Bladder microvascular endothelial cell (primary cell): ENCODE data around the gene FCRL6. TPM values are rescaled to one million over a fixed set of nuclear protein-coding genes. Genes with fewer than 3 reads are reported as not detected.

ENCODE experiments used
- total RNA-seq: library from RNA; depleted of rRNA; stranded (reverse); fragments of >200 nt; gene quantifications from 2 replicates; pipeline ENCODE4 v1.2.3, GENCODE V29; 2014

The FCRL6 gene, protein sequence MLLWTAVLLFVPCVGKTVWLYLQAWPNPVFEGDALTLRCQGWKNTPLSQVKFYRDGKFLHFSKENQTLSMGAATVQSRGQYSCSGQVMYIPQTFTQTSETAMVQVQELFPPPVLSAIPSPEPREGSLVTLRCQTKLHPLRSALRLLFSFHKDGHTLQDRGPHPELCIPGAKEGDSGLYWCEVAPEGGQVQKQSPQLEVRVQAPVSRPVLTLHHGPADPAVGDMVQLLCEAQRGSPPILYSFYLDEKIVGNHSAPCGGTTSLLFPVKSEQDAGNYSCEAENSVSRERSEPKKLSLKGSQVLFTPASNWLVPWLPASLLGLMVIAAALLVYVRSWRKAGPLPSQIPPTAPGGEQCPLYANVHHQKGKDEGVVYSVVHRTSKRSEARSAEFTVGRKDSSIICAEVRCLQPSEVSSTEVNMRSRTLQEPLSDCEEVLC
- not detected in 2 replicates for total RNA-seq

DNA sequence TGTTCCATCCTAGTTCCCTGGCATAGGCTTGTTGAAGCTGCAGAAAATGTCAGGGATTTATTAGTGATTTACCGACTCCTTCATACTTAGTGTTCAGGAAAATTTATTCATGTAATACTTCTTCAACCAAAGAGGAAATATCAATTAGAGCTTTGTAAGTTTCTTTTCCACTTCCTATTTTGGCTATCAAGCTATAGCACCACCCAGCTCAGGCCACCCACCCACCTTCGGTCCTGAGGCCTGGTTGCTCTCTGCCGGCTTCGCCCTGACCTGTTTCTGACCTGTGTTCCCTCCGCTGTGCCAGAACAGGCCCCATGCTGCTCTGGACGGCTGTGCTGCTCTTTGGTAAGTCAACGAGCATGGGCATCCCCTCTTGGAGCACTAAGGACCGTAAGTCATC, at the start of gene FCRL6:
Gene FCRL6, plus strand, starts transcription at position 250 of the 400 bp plus-strand sequence. Its CDS starts 65 bp downstream, at position 315.

DNA sequence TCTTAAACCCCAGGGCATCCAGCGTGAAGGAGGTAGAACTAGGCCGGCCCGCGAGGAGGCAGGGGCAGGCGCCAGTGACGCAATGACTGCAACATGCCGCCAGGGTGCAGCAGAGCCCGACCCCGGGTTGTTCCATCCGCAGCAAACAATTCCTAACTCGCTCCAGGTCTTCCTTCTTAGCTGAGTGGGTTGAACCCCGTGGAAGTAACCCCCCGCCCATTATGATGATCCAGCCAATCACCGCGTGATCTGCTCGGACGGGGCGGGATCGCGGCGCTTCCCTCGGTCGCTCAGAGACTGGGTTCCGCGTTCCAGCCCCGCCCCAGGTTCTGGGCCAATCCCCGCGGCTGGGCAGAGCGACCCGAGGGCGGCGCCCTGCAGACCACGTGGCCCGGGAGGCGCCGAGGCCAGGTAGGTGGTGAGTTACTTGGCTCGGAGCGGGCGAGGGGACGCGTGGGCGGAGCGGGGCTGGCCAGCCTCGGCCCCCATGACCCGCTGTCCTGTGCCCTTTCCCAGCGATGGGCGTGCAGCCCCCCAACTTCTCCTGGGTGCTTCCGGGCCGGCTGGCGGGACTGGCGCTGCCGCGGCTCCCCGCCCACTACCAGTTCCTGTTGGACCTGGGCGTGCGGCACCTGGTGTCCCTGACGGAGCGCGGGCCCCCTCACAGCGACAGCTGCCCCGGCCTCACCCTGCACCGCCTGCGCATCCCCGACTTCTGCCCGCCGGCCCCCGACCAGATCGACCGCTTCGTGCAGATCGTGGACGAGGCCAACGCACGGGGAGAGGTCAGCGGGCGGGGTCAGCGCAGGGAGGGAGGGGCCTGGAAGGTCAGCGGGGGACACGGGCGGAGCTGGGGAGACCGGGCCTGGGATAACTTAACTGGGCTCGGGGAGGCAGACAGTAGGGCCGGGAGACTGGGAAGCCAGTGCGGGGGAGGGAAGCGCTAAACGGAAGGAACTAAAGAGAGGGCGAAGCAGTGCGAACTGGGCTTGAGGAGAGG, 21.3 kb upstream of the FCRL6 start, which contains the start of gene DUSP23:
Gene DUSP23, plus strand, starts transcription at position 380 of the 1,000 bp plus-strand sequence. Its CDS starts 139 bp downstream, at position 519.

DNA sequence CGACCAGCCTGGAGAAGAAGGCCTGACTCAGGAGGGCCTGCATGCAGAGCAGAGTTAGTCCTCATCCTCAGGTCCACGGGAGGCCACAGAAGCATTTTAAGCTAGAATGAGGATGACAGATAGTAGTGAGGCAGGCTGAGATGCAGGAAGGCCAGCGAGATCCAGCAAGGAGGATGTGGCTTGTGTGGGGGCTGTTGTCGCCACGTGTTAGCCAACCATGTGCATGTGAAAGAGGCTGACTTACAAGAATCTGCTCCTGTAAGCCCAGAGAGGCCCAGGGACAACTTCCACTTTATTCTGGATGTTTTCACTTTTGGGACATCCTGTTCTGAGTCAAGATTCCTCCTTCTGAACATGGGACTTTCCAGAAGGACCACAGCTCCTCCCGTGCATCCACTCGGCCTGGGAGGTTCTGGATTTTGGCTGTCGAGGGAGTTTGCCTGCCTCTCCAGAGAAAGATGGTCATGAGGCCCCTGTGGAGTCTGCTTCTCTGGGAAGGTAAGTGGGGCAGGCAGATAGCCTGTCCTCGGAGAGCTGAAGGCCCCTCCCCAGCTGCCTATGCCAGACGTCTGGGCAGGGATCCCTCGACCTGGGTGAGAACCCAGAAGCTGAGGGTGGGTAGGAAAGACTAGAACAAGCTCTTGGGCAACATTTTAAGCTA, 24.4 kb downstream of the FCRL6 start, which contains the start of gene SLAMF8:
Gene SLAMF8, plus strand, starts transcription at position 433 of the 661 bp plus-strand sequence. Its CDS starts 26 bp downstream, at position 459.

DNA sequence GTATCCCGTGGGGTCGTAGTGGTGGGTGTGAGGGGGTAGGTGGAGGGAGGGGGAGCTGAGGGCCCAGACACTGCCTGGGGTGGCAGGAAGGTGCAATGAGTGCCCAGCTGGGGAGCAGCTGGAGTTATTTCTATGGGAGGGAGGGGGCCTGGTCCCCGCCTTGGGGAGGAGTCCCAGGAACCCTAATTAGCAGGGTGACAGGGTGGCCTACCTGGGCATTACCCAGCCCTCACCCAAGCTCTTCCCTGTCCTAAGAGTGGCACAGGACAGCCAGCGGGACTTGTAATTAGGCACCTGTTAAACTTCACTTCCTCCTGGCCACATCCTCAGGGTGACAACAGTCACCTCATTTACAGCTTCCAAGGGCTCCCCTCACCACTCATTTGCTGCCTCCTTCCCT, 60.4 kb downstream of the FCRL6 start, which contains the start of gene VSIG8:
Gene VSIG8, minus strand, starts transcription at position 101 of the 400 bp plus-strand sequence. CDS start 136 bp downstream, outside the sequence.

Other genes starting within 250 kb of the FCRL6 start
- not detected in 2 replicates for gene APCS, start 214.5 kb upstream of the FCRL6 start, total RNA-seq
- gene CRP, start 87.8 kb upstream of the FCRL6 start, total RNA-seq, result not detected in 2 replicates
- gene DUSP23, start 21.4 kb upstream of the FCRL6 start, total RNA-seq, result 18.2 and 49.2 TPM in 2 replicates
- gene SLAMF8, start 24.5 kb downstream of the FCRL6 start, total RNA-seq, result not detected in 2 replicates
- not detected in 2 replicates for gene VSIG8, start 60.3 kb downstream of the FCRL6 start, total RNA-seq
- 0.13 and 0.16 TPM in 2 replicates for gene CFAP45, start 97.8 kb downstream of the FCRL6 start, total RNA-seq
- 305 and 327 TPM in 2 replicates for gene TAGLN2, start 123.1 kb downstream of the FCRL6 start, total RNA-seq
- not detected in 2 replicates for gene IGSF9, start 143.3 kb downstream of the FCRL6 start, total RNA-seq
- not detected in 2 replicates for gene SLAMF9, start 151.9 kb downstream of the FCRL6 start, total RNA-seq
- 1.6 and 4.0 TPM in 2 replicates for gene PIGM, start 229.6 kb downstream of the FCRL6 start, total RNA-seq